ENCODE data around the gene CCDC85A. TPM values are rescaled to one million over a fixed set of nuclear protein-coding genes. Genes with fewer than 3 reads are reported as not detected.

The CCDC85A gene
- total and polyA plus RNA-seq, 2 of the 4 experiments (the other 2 are of a cell fraction), result 1.1 to 2.2 TPM

DNA sequence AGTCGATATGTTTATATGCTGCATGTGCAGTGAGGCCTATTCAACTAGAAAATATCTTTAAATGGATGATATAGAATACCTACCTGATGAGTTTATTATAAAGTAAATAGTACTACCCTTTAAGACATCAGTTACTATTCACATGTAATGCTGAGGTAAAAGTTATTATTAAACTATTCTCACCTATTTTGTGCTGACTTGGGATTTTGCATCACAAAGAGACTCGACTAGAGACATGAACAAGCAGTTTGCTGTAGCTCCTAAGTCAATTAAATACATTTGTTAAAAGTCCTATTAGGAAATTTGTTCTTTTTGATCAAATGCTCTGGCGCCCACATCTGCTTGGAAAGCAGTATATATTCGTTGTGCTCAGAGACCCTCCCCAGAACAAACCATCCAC, 164.1 kb downstream of the CCDC85A start:
- BruUV-seq (replicated peaks), result no TSS peak
- Histone ChIP-seq H3K4me3 (ENCODE audit: insufficient read depth, low read depth, low read length) (no peak overlapping the region), H4K8ac (ENCODE audit: low read depth in 2 of 2, low read length in 2 of 2) (no peak overlapping the region), H2BK5ac (ENCODE audit: low read depth, low read length, poor library complexity, severe bottlenecking) (no peak overlapping the region), H4K20me1 (ENCODE audit: insufficient read depth, low read length) (no peaks in the 10 kb centered on the region), H4K91ac (ENCODE audit: insufficient read depth, low read depth, low read length) (no peak overlapping the region), H3K23ac (ENCODE audit: low read depth, low read length) (no peak overlapping the region), H2AK9ac (replicated peaks; ENCODE audit: low read depth, low read length, poor library complexity) (no peak overlapping the region), H2BK120ac (ENCODE audit: low read depth, low read length) (no peak overlapping the region), H3K27ac (ENCODE audit: insufficient read depth, low read length) (no peak overlapping the region), H2BK20ac (ENCODE audit: low read depth, low read length) (no peak overlapping the region), H2AK5ac (ENCODE audit: low read depth, low read length) (no peak overlapping the region), H3K14ac (replicated peaks; ENCODE audit: low read depth, low read length) (no peak overlapping the region), H3K4me2 (ENCODE audit: low read depth, low read length) (no peak overlapping the region), H3K9me1 (ENCODE audit: insufficient read depth, low read length) (no peaks in the 10 kb centered on the region), H3K27me3 (ENCODE audit: control insufficient read depth, insufficient read depth, low read length) (no peaks in the 10 kb centered on the region), H3K4me1 (ENCODE audit: control insufficient read depth, insufficient read depth, low read length) (no peaks in the 10 kb centered on the region), H3K9me3 (ENCODE audit: control insufficient read depth, insufficient read depth, low read length) (peaks cover 2% of the 10 kb centered on the region; the same call in 1 of the 2 replicates), H3K56ac (ENCODE audit: extremely low read depth, insufficient read depth, low read length) (no peak overlapping the region), H3K9ac (ENCODE audit: low read depth, low read length) (no peak overlapping the region), H3K4ac (ENCODE audit: low read depth, low read length) (no peak overlapping the region), H3K79me1 (ENCODE audit: low read depth in 1 of 2, low read length in 2 of 2) (no peaks in the 10 kb centered on the region), H2AFZ (replicated peaks; ENCODE audit: low read length, poor library complexity) (no peak overlapping the region), H3K36me3 (ENCODE audit: control insufficient read depth, insufficient read depth, low read length) (no peaks in the 10 kb centered on the region), H3K18ac (ENCODE audit: low read depth, low read length) (no peak overlapping the region), H4K5ac (ENCODE audit: low read depth, low read length) (no peak overlapping the region), H2BK15ac (ENCODE audit: low read depth, low read length) (no peak overlapping the region)
- DNase-seq, result no peak
- no peak for ATAC-seq (ENCODE audit: low read depth)
- WGBS, 2 experiments (ENCODE audit: extremely low coverage in 2 of 2, insufficient read length in 1 of 2), result no CpG with 5 or more reads among the region's 4 CpGs
- in situ Hi-C loops (cut with MboI; ENCODE audit: low sequenced_read_pairs), result no loop called here
- ChIA-PET POLR2A (ENCODE audit: unreplicated experiment) (no interaction called here), CTCF (no interaction called here)
- dilution Hi-C loops (cut with HindIII; ENCODE audit: low sequenced_read_pairs, unreplicated experiment), result no loop called here
- TF ChIP-seq CHD1 (IDR thresholded peaks at IDR 0.05; ENCODE audit: low read depth, low read length) (no peak), MAFK (IDR thresholded peaks at IDR 0.05; ENCODE audit: low read depth, low read length) (peak; percentile 43), FOS (IDR thresholded peaks at IDR 0.05; ENCODE audit: low read depth, low read length) (no peak), RAD21 (IDR thresholded peaks at IDR 0.05; ENCODE audit: low read length) (no peak)
- TF ChIP-seq, protein P1, sequence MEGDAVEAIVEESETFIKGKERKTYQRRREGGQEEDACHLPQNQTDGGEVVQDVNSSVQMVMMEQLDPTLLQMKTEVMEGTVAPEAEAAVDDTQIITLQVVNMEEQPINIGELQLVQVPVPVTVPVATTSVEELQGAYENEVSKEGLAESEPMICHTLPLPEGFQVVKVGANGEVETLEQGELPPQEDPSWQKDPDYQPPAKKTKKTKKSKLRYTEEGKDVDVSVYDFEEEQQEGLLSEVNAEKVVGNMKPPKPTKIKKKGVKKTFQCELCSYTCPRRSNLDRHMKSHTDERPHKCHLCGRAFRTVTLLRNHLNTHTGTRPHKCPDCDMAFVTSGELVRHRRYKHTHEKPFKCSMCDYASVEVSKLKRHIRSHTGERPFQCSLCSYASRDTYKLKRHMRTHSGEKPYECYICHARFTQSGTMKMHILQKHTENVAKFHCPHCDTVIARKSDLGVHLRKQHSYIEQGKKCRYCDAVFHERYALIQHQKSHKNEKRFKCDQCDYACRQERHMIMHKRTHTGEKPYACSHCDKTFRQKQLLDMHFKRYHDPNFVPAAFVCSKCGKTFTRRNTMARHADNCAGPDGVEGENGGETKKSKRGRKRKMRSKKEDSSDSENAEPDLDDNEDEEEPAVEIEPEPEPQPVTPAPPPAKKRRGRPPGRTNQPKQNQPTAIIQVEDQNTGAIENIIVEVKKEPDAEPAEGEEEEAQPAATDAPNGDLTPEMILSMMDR (conservative IDR thresholded peaks at IDR 0.05; ENCODE audit: low read depth, low read length), result no peak
- intact Hi-C loops (cut with micrococcal nuclease), result no loop called here

All from IMR-90 (cell line).